ENCODE results near the gene CDC27. TPM values are rescaled to one million over a fixed set of nuclear protein-coding genes. Genes with fewer than 3 reads are reported as not detected.

Gene CDC27
- total and polyA plus RNA-seq, 2 of the 4 experiments (the other 2 are of a cell fraction), result 47.7 to 190 TPM

DNA sequence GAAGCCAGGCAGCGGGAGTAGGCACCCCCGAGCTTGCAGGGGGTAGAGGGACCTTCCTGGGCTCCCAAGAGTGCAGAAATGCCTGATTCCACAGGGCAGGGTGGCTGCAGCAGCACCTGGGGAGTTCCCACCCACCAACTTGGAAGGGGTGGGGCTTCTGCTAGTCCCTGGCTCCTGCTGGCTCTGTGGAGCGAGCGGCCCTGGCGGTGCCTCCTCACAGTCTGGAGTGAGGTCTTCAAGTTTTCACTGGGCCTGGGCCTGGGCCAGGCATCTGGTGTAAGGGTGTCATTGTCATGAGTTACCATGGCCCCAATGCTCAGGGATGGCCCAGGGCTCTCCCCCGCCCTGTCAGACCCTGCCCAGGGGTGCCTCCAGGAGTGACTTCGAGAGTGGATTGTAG is 48.7 kb upstream of the CDC27 start:
- H3K9me3 ChIP-seq (ENCODE audit: control insufficient read depth, insufficient read depth, low read length), result no peaks in the 10 kb centered on the region; the same call in 1 of the 2 replicates
- no TSS peak for BruUV-seq (replicated peaks)
- no peak overlapping the region; the same call in 1 of the 2 replicates for H3K27ac ChIP-seq (ENCODE audit: insufficient read depth, low read length)
- CTCF ChIA-PET, result no interaction called here
- no peak overlapping the region for H3K4me3 ChIP-seq (ENCODE audit: insufficient read depth, low read depth, low read length)
- 0 out of 3 replicates have a peak overlapping the region, but pooled peaks have one; percentile 6 for H2BK15ac ChIP-seq (ENCODE audit: low read depth, low read length)
- no peak overlapping the region for H3K18ac ChIP-seq (ENCODE audit: low read depth, low read length)
- TF ChIP-seq, protein P1, sequence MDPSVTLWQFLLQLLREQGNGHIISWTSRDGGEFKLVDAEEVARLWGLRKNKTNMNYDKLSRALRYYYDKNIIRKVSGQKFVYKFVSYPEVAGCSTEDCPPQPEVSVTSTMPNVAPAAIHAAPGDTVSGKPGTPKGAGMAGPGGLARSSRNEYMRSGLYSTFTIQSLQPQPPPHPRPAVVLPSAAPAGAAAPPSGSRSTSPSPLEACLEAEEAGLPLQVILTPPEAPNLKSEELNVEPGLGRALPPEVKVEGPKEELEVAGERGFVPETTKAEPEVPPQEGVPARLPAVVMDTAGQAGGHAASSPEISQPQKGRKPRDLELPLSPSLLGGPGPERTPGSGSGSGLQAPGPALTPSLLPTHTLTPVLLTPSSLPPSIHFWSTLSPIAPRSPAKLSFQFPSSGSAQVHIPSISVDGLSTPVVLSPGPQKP (IDR thresholded peaks at IDR 0.05; ENCODE audit: borderline replicate concordance, low read depth, low read length), result no peak
- TF ChIP-seq RCOR1 (IDR thresholded peaks at IDR 0.05; ENCODE audit: insufficient replicate concordance, low read length) (no peak), MAFK (IDR thresholded peaks at IDR 0.05; ENCODE audit: low read depth, low read length) (no peak), RFX5 (IDR thresholded peaks at IDR 0.05; ENCODE audit: low read depth, low read length) (no peak), MAZ (IDR thresholded peaks at IDR 0.05; ENCODE audit: borderline replicate concordance, low read depth, low read length) (no peak), NFE2L2 (IDR thresholded peaks at IDR 0.05; ENCODE audit: low read depth, low read length) (no peak), POLR2A (IDR thresholded peaks at IDR 0.05; ENCODE audit: low read depth, low read length) (no peak), CEBPB (IDR thresholded peaks at IDR 0.05; ENCODE audit: low read depth, low read length) (no peak), BHLHE40 (IDR thresholded peaks at IDR 0.05; ENCODE audit: low read depth, low read length) (no peak), SMC3 (IDR thresholded peaks at IDR 0.05; ENCODE audit: low read depth, low read length) (no peak), CHD1 (IDR thresholded peaks at IDR 0.05; ENCODE audit: low read depth, low read length) (no peak), FOS (IDR thresholded peaks at IDR 0.05; ENCODE audit: low read depth, low read length) (no peak)
- TF ChIP-seq, protein P2, sequence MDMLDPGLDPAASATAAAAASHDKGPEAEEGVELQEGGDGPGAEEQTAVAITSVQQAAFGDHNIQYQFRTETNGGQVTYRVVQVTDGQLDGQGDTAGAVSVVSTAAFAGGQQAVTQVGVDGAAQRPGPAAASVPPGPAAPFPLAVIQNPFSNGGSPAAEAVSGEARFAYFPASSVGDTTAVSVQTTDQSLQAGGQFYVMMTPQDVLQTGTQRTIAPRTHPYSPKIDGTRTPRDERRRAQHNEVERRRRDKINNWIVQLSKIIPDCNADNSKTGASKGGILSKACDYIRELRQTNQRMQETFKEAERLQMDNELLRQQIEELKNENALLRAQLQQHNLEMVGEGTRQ (IDR thresholded peaks at IDR 0.05; ENCODE audit: low read depth, low read length), result no peak
- TF ChIP-seq, protein P3, sequence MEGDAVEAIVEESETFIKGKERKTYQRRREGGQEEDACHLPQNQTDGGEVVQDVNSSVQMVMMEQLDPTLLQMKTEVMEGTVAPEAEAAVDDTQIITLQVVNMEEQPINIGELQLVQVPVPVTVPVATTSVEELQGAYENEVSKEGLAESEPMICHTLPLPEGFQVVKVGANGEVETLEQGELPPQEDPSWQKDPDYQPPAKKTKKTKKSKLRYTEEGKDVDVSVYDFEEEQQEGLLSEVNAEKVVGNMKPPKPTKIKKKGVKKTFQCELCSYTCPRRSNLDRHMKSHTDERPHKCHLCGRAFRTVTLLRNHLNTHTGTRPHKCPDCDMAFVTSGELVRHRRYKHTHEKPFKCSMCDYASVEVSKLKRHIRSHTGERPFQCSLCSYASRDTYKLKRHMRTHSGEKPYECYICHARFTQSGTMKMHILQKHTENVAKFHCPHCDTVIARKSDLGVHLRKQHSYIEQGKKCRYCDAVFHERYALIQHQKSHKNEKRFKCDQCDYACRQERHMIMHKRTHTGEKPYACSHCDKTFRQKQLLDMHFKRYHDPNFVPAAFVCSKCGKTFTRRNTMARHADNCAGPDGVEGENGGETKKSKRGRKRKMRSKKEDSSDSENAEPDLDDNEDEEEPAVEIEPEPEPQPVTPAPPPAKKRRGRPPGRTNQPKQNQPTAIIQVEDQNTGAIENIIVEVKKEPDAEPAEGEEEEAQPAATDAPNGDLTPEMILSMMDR (conservative IDR thresholded peaks at IDR 0.05; ENCODE audit: low read depth, low read length), result no peak
- H3K79me1 ChIP-seq (ENCODE audit: low read depth in 1 of 2, low read length in 2 of 2), result no peaks in the 10 kb centered on the region; a peak in 1 of 4 replicates
- H4K5ac ChIP-seq (ENCODE audit: low read depth, low read length), result no peak overlapping the region
- dilution Hi-C loops (cut with HindIII; ENCODE audit: low sequenced_read_pairs, unreplicated experiment) (no loop called here), in situ Hi-C loops (cut with MboI; ENCODE audit: low sequenced_read_pairs) (no loop called here), intact Hi-C loops (cut with micrococcal nuclease) (no loop called here)
- no peak overlapping the region for H2AFZ ChIP-seq (replicated peaks; ENCODE audit: low read length, poor library complexity)
- POLR2A ChIA-PET (ENCODE audit: unreplicated experiment), result no interaction called here
- 100% methylated on average over 1 of the region's 7 CpGs; no CpG with 5 or more reads in 1 of the 2 experiments for WGBS, 2 experiments (ENCODE audit: extremely low coverage in 2 of 2, insufficient read length in 1 of 2)
- H3K23ac ChIP-seq (ENCODE audit: low read depth, low read length), result no peak overlapping the region
- no peaks in the 10 kb centered on the region for H3K27me3 ChIP-seq (ENCODE audit: control insufficient read depth, insufficient read depth, low read length)
- H3K14ac ChIP-seq (replicated peaks; ENCODE audit: low read depth, low read length), result no peak overlapping the region
- H3K56ac ChIP-seq (ENCODE audit: extremely low read depth, insufficient read depth, low read length), result no peak overlapping the region
- peak overlapping the region; percentile 77; the same call in 1 of the 2 replicates for H2AK5ac ChIP-seq (ENCODE audit: low read depth, low read length)
- peak overlapping the region; percentile 31 for H2BK5ac ChIP-seq (ENCODE audit: low read depth, low read length, poor library complexity, severe bottlenecking)
- peaks cover 12% of the 10 kb centered on the region for H3K4me1 ChIP-seq (ENCODE audit: control insufficient read depth, insufficient read depth, low read length)
- H4K20me1 ChIP-seq (ENCODE audit: insufficient read depth, low read length), result no peaks in the 10 kb centered on the region
- no peaks in the 10 kb centered on the region for H3K36me3 ChIP-seq (ENCODE audit: control insufficient read depth, insufficient read depth, low read length)
- peaks cover 16% of the 10 kb centered on the region for H3K9me1 ChIP-seq (ENCODE audit: insufficient read depth, low read length)
- H3K4ac ChIP-seq (ENCODE audit: low read depth, low read length), result 0 out of 2 replicates have a peak overlapping the region, but pooled peaks have one; percentile 6
- ATAC-seq (ENCODE audit: low read depth) (no peak), DNase-seq (no peak)
- no peak overlapping the region for H3K9ac ChIP-seq (ENCODE audit: low read depth, low read length)
- no peak overlapping the region for H3K4me2 ChIP-seq (ENCODE audit: low read depth, low read length)
- H2BK120ac ChIP-seq (ENCODE audit: low read depth, low read length), result peak overlapping the region; percentile 3
- no peak overlapping the region for H4K91ac ChIP-seq (ENCODE audit: insufficient read depth, low read depth, low read length)
- no peak overlapping the region for H2AK9ac ChIP-seq (replicated peaks; ENCODE audit: low read depth, low read length, poor library complexity)
- H4K8ac ChIP-seq (ENCODE audit: low read depth in 2 of 2, low read length in 2 of 2), result no peak overlapping the region
- no peak overlapping the region for H2BK20ac ChIP-seq (ENCODE audit: low read depth, low read length)
